ENCODE measurements around the gene CHRNE.

CHRNE gene

DNA sequence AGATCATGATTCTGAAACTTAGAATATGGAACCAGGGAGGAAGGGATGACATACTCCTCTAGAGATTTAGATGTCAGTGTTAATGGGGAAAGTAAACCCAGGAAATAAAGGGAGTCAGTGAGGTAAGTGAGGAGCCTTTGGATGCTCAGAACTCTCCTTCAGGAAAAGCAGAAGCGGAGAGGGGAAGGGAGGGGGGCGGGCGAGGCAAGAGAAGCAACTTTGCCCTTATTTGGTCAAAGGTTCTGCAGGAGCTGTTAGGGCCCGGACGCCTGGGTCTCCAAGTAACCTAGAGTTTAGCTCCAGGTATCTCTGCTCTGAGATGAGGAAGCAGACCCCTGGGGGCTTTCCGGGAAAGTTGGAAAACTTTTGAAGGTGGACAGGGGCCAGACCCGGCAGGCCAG lies 44.1 kb upstream of the CHRNE start:
- Histone ChIP-seq H3K27me3 (ENCODE audit: control insufficient read depth, insufficient read depth, low read length) (no peaks in the 10 kb centered on the region), H3K4me1 (peaks cover 11% of the 10 kb centered on the region), H3K9ac (no peak overlapping the region), H3K27ac (peak overlapping the region; percentile 92), H3K9me3 (ENCODE audit: control insufficient read depth, low read length) (no peaks in the 10 kb centered on the region), H3K79me2 (peaks cover 4% of the 10 kb centered on the region), H3K4me3 (ENCODE audit: low read depth, low read length) (peak overlapping the region; percentile 98), H3K4me2 (ENCODE audit: low read length) (peak overlapping the region; percentile 79), H2AFZ (no peak overlapping the region), H3K36me3 (ENCODE audit: control insufficient read depth, insufficient read depth, low read length) (no peaks in the 10 kb centered on the region)
- no peak for TF ChIP-seq CTCF (IDR thresholded peaks at IDR 0.05)

- no peak overlapping the region for H3K9ac ChIP-seq
- peaks cover 9% of the 10 kb centered on the region for H3K79me2 ChIP-seq
- peak overlapping the region; percentile 98 for H3K4me3 ChIP-seq (ENCODE audit: low read depth, low read length)
- H3K36me3 ChIP-seq (ENCODE audit: control insufficient read depth, insufficient read depth, low read length), result no peaks in the 10 kb centered on the region
- peak overlapping the region; percentile 79 for H3K4me2 ChIP-seq (ENCODE audit: low read length)
- H3K27ac ChIP-seq, result peak overlapping the region; percentile 92
- no peak for TF ChIP-seq CTCF (IDR thresholded peaks at IDR 0.05)
- H3K9me3 ChIP-seq (ENCODE audit: control insufficient read depth, low read length), result no peaks in the 10 kb centered on the region
- H2AFZ ChIP-seq, result no peak overlapping the region
- H3K4me1 ChIP-seq, result peaks cover 16% of the 10 kb centered on the region
- H3K27me3 ChIP-seq (ENCODE audit: control insufficient read depth, insufficient read depth, low read length), result no peaks in the 10 kb centered on the region
These were observed 43.5 kb upstream of the CHRNE start for GRCh38 chr17:4946312-4946976.

GRCh38 chr17:4945944-4946280 lies 43.0 kb upstream of the CHRNE start:
- Histone ChIP-seq H3K4me1 (peaks cover 21% of the 10 kb centered on the region), H3K79me2 (peaks cover 13% of the 10 kb centered on the region), H3K4me3 (ENCODE audit: low read depth, low read length) (no peak overlapping the region)

GRCh38 chr17:4945176-4945943 lies 42.5 kb upstream of the CHRNE start:
- TF ChIP-seq CTCF (IDR thresholded peaks at IDR 0.05), result no peak
- Histone ChIP-seq H3K36me3 (ENCODE audit: control insufficient read depth, insufficient read depth, low read length) (no peaks in the 10 kb centered on the region), H3K27me3 (ENCODE audit: control insufficient read depth, insufficient read depth, low read length) (no peaks in the 10 kb centered on the region), H3K4me1 (peaks cover 18% of the 10 kb centered on the region), H2AFZ (no peak overlapping the region), H3K4me3 (ENCODE audit: low read depth, low read length) (no peak overlapping the region), H3K79me2 (peaks cover 16% of the 10 kb centered on the region), H3K9me3 (ENCODE audit: control insufficient read depth, low read length) (no peaks in the 10 kb centered on the region), H3K27ac (peak overlapping the region; percentile 16), H3K4me2 (ENCODE audit: low read length) (no peak overlapping the region), H3K9ac (no peak overlapping the region)

More at GRCh38 chr17:4945944-4946280, 43.0 kb upstream of the CHRNE start:
- Histone ChIP-seq H3K27ac (peak overlapping the region; percentile 92), H3K9ac (no peak overlapping the region), H3K27me3 (ENCODE audit: control insufficient read depth, insufficient read depth, low read length) (no peaks in the 10 kb centered on the region), H3K4me2 (ENCODE audit: low read length) (no peak overlapping the region), H3K9me3 (ENCODE audit: control insufficient read depth, low read length) (no peaks in the 10 kb centered on the region), H2AFZ (no peak overlapping the region), H3K36me3 (ENCODE audit: control insufficient read depth, insufficient read depth, low read length) (no peaks in the 10 kb centered on the region)
- TF ChIP-seq CTCF (IDR thresholded peaks at IDR 0.05), result no peak

Data from parathyroid adenoma (tissue), 2 donors.